Activated naive CD4-positive, alpha-beta T cell treated with anti-CD3 and anti-CD28 coated beads, Interleukin-2, amount 50 U/mL, for 72 hours (primary cell): ENCODE measurements around the gene BCAS1. TPM values are rescaled to one million over a fixed set of nuclear protein-coding genes. Genes with fewer than 3 reads are reported as not detected.
"Not testable (repeated sequence)": the region's sequence is repeated elsewhere in the genome, so short reads cannot be mapped to it uniquely, and the experiment has no call there.

Source experiments
- ATAC-seq, 2 donors: fragments of 150-1000 bp; cut with Tn5 transposase; 2 replicates each; pipeline ENCODE4 v1.10.0; 2021; ENCODE audit warnings: mild to moderate bottlenecking in 2 of 2, moderate library complexity in 2 of 2
- DNase-seq, 2 donors: peaks; one replicate each; pipeline ENCODE4 v3.0.0; 2021 to 2022; ENCODE audit warnings: low spot score in 2 of 2
- H3K27ac Mint-ChIP-seq, 2 donors: one replicate each; pipeline ENCODE4 v1.8.0; 2022; ENCODE audit warnings: mild to moderate bottlenecking in 2 of 2, mixed read lengths in 2 of 2
- H3K36me3 Mint-ChIP-seq, 2 donors: one replicate each; pipeline ENCODE4 v1.8.0; 2022; ENCODE audit warnings: mixed read lengths in 2 of 2
- H3K9me3 Mint-ChIP-seq, 2 donors: one replicate each; pipeline ENCODE4 v1.8.0; 2022; ENCODE audit warnings: mixed read lengths in 2 of 2
- total RNA-seq, 2 donors: library from RNA; stranded (reverse); gene quantifications; one replicate each; pipeline ENCODE4 v1.2.3, GENCODE V29; 2022

BCAS1 gene
- total RNA-seq, 2 donors from 2014 or later, result not detected

GRCh38 chr20:54020348-54020747 is 50.0 kb downstream of the BCAS1 start:
- DNase-seq (no peak), ATAC-seq (no peak)
- no peak overlapping the region for H3K27ac Mint-ChIP-seq
- no peaks in the 10 kb centered on the region for H3K36me3 Mint-ChIP-seq
- H3K9me3 Mint-ChIP-seq, result no peaks in the 10 kb centered on the region

GRCh38 chr20:54019585-54019984 is 50.8 kb downstream of the BCAS1 start:
- Mint-ChIP-seq H3K9me3 (no peaks in the 10 kb centered on the region), H3K36me3 (no peaks in the 10 kb centered on the region), H3K27ac (no peak overlapping the region)
- no peak for DNase-seq
- no peak for ATAC-seq

- no peak for ATAC-seq
- no peaks in the 10 kb centered on the region for H3K36me3 Mint-ChIP-seq
- H3K9me3 Mint-ChIP-seq, result no peaks in the 10 kb centered on the region
- DNase-seq, result no peak
- no peak overlapping the region for H3K27ac Mint-ChIP-seq
Observed at GRCh38 chr20:54019127-54019526, 51.3 kb downstream of the BCAS1 start.

- DNase-seq (no peak), ATAC-seq (peak in 1 of 2 donors; percentile 44)
- Mint-ChIP-seq H3K9me3 (no peaks in the 10 kb centered on the region), H3K27ac (no peak overlapping the region), H3K36me3 (no peaks in the 10 kb centered on the region)
Observed at GRCh38 chr20:54017846-54018245, 52.5 kb downstream of the BCAS1 start.

GRCh38 chr20:54015496-54015895 is 54.9 kb downstream of the BCAS1 start:
- Mint-ChIP-seq H3K36me3 (no peaks in the 10 kb centered on the region), H3K9me3 (no peaks in the 10 kb centered on the region), H3K27ac (no peak overlapping the region)
- no peak for DNase-seq
- no peak for ATAC-seq

- no peak for DNase-seq
- no peaks in the 10 kb centered on the region for H3K9me3 Mint-ChIP-seq
- H3K36me3 Mint-ChIP-seq, result no peaks in the 10 kb centered on the region
- H3K27ac Mint-ChIP-seq, result no peak overlapping the region
- ATAC-seq, result no peak
Observed at GRCh38 chr20:54014293-54014926, 56.0 kb downstream of the BCAS1 start.

GRCh38 chr20:54013471-54013870 is 56.9 kb downstream of the BCAS1 start:
- ATAC-seq (no peak), DNase-seq (no peak)
- H3K36me3 Mint-ChIP-seq, result no peaks in the 10 kb centered on the region
- H3K9me3 Mint-ChIP-seq, result no peaks in the 10 kb centered on the region
- H3K27ac Mint-ChIP-seq, result no peak overlapping the region

GRCh38 chr20:54011346-54011745 is 59.0 kb downstream of the BCAS1 start:
- Mint-ChIP-seq H3K36me3 (no peaks in the 10 kb centered on the region), H3K9me3 (no peaks in the 10 kb centered on the region), H3K27ac (no peak overlapping the region)
- no peak for DNase-seq
- no peak for ATAC-seq

GRCh38 chr20:54006216-54006615 is 64.2 kb downstream of the BCAS1 start:
- ATAC-seq, H3K27ac Mint-ChIP-seq, DNase-seq: not testable (repeated sequence)
- H3K36me3 Mint-ChIP-seq, result peaks cover 16 to 20% of the 10 kb centered on the region in 2 donors
- peaks cover 9 to 10% of the 10 kb centered on the region in 2 donors for H3K9me3 Mint-ChIP-seq

- DNase-seq (no peak), ATAC-seq (no peak)
- Mint-ChIP-seq H3K36me3 (peaks cover 22 to 27% of the 10 kb centered on the region in 2 donors), H3K27ac (no peak overlapping the region), H3K9me3 (peaks cover 16 to 17% of the 10 kb centered on the region in 2 donors)
Observed at GRCh38 chr20:54005524-54005923, 64.9 kb downstream of the BCAS1 start.

GRCh38 chr20:54004445-54004844 is 65.9 kb downstream of the BCAS1 start:
- DNase-seq, result peak in 1 of 2 donors; percentile 6
- H3K27ac Mint-ChIP-seq, result no peak overlapping the region
- ATAC-seq, result peak; percentile 82 to 97

GRCh38 chr20:54002741-54003140 is 67.7 kb downstream of the BCAS1 start:
- Mint-ChIP-seq H3K27ac (no peak overlapping the region), H3K36me3 (peaks cover 28 to 33% of the 10 kb centered on the region in 2 donors), H3K9me3 (peaks cover 21 to 27% of the 10 kb centered on the region in 2 donors)
- no peak for DNase-seq
- ATAC-seq, result no peak

More at GRCh38 chr20:54004445-54004844, 65.9 kb downstream of the BCAS1 start:
- Mint-ChIP-seq H3K36me3 (peaks cover 28 to 33% of the 10 kb centered on the region in 2 donors), H3K9me3 (peaks cover 21 to 25% of the 10 kb centered on the region in 2 donors)

GRCh38 chr20:54002056-54002575 is 68.3 kb downstream of the BCAS1 start:
- DNase-seq (no peak), ATAC-seq (no peak)
- H3K36me3 Mint-ChIP-seq, result peaks cover 28 to 33% of the 10 kb centered on the region in 2 donors
- peaks cover 21 to 27% of the 10 kb centered on the region in 2 donors for H3K9me3 Mint-ChIP-seq
- no peak overlapping the region for H3K27ac Mint-ChIP-seq

- peaks cover 21 to 27% of the 10 kb centered on the region in 2 donors for H3K9me3 Mint-ChIP-seq
- H3K36me3 Mint-ChIP-seq, result peaks cover 28 to 33% of the 10 kb centered on the region in 2 donors
- no peak overlapping the region for H3K27ac Mint-ChIP-seq
- DNase-seq, result no peak
- no peak for ATAC-seq
Observed at GRCh38 chr20:54000914-54001313, 69.5 kb downstream of the BCAS1 start.

GRCh38 chr20:54000262-54000661 is 70.1 kb downstream of the BCAS1 start:
- Mint-ChIP-seq H3K36me3 (peaks cover 28 to 33% of the 10 kb centered on the region in 2 donors), H3K9me3 (peaks cover 21 to 27% of the 10 kb centered on the region in 2 donors), H3K27ac (no peak overlapping the region)
- ATAC-seq, result no peak
- no peak for DNase-seq

- Mint-ChIP-seq H3K9me3 (peaks cover 21 to 27% of the 10 kb centered on the region in 2 donors), H3K27ac (no peak overlapping the region)
- no peak for ATAC-seq
Observed at GRCh38 chr20:53999077-53999476, 71.3 kb downstream of the BCAS1 start.

GRCh38 chr20:53996584-53997486 is 73.6 kb downstream of the BCAS1 start:
- Mint-ChIP-seq H3K36me3 (peaks cover 18 to 19% of the 10 kb centered on the region in 2 donors), H3K9me3 (peaks cover 17 to 23% of the 10 kb centered on the region in 2 donors), H3K27ac (no peak overlapping the region)
- DNase-seq (no peak), ATAC-seq (no peak)

More at GRCh38 chr20:53999077-53999476, 71.3 kb downstream of the BCAS1 start:
- peaks cover 28 to 33% of the 10 kb centered on the region in 2 donors for H3K36me3 Mint-ChIP-seq
- no peak for DNase-seq
